Peyer's patch (tissue), 4 donors: ENCODE measurements around the gene SSRP1. TPM values are rescaled to one million over a fixed set of nuclear protein-coding genes. Genes with fewer than 3 reads are reported as not detected.

Source experiments
- DNase-seq, 3 donors: peaks; one replicate each; pipeline ENCODE4 v3.0.0-alpha.2; 2017 to 2019
- H3K27ac ChIP-seq, 4 donors: fragments of 200-600 bp; sonication (generic); one replicate each; pipeline ENCODE4 v1.5.1; 2016 to 2019
- H3K27me3 ChIP-seq, 2 donors: fragments of 200-600 bp; sonication (generic); one replicate each; pipeline ENCODE4 v1.5.1; 2019
- H3K36me3 ChIP-seq, 3 donors: fragments of 200-600 bp; sonication (generic); one replicate each; pipeline ENCODE4 v1.5.1; 2016 to 2019
- H3K4me1 ChIP-seq, 4 donors: fragments of 200-600 bp; sonication (generic); one replicate each; pipeline ENCODE4 v1.5.1; 2016 to 2019
- H3K4me3 ChIP-seq, 4 donors: fragments of 200-600 bp; sonication (generic); 1 replicate in 3 of 4; 2 replicates in 1 of 4; pipeline ENCODE4 v1.5.1; 2016 to 2019; ENCODE audit warnings: mild to moderate bottlenecking in 1 of 4
- H3K9me3 ChIP-seq, 4 donors: fragments of 200-600 bp; sonication (generic); one replicate each; pipeline ENCODE4 v1.5.1; 2016 to 2019; ENCODE audit warnings: mild to moderate bottlenecking in 1 of 4
- CTCF ChIP-seq, 6 experiments: fragments of 450-650 bp in 4 of 6; fragments of 200-600 bp in 2 of 6; sonication (generic) in 1 of 6; IDR thresholded peaks; one replicate each; pipeline ENCODE4 v1.5.1; 2017 to 2019; ENCODE audit warnings: antibody characterized with exemption in 6 of 6, mild to moderate bottlenecking in 3 of 6, moderate library complexity in 1 of 6
- POLR2A ChIP-seq, 2 donors: fragments of 450-650 bp; IDR thresholded peaks; one replicate each; pipeline ENCODE4 v1.5.1; 2017; ENCODE audit warnings: antibody characterized with exemption in 2 of 2, mild to moderate bottlenecking in 2 of 2, moderate library complexity in 2 of 2
- total RNA-seq, 4 donors: library from RNA; depleted of rRNA; stranded (reverse); fragments of >200 nt; gene quantifications; one replicate each; pipeline ENCODE4 v1.1.0, GENCODE V29; 2016

Gene SSRP1
- total RNA-seq, 4 donors from 2014 or later, result 39.9 to 106 (median 50.6) TPM

- no peak for DNase-seq
- H3K9me3 ChIP-seq, result no peaks in the 10 kb centered on the region
- H3K27me3 ChIP-seq, result no peaks in the 10 kb centered on the region
- TF ChIP-seq CTCF (IDR thresholded peaks at IDR 0.05) (no peak), POLR2A (IDR thresholded peaks at IDR 0.05) (no peak)
- no peaks in the 10 kb centered on the region for H3K36me3 ChIP-seq
- no peaks in the 10 kb centered on the region for H3K4me1 ChIP-seq
- no peak overlapping the region for H3K4me3 ChIP-seq
- H3K27ac ChIP-seq, result no peak overlapping the region
These were observed 56.6 kb downstream of the SSRP1 start for GRCh38 chr11:57279116-57279515.

GRCh38 chr11:57278721-57279095, 57.0 kb downstream of the SSRP1 start:
- Histone ChIP-seq H3K27ac (no peak overlapping the region), H3K9me3 (no peaks in the 10 kb centered on the region), H3K36me3 (no peaks in the 10 kb centered on the region), H3K4me3 (no peak overlapping the region), H3K27me3 (no peaks in the 10 kb centered on the region), H3K4me1 (no peaks in the 10 kb centered on the region)
- no peak for DNase-seq
- TF ChIP-seq POLR2A (IDR thresholded peaks at IDR 0.05) (no peak), CTCF (IDR thresholded peaks at IDR 0.05) (no peak)

GRCh38 chr11:57277845-57278720, 57.6 kb downstream of the SSRP1 start:
- Histone ChIP-seq H3K4me1 (no peaks in the 10 kb centered on the region), H3K4me3 (no peak overlapping the region), H3K27me3 (no peaks in the 10 kb centered on the region), H3K36me3 (no peaks in the 10 kb centered on the region), H3K9me3 (peaks cover 0 to 3% (median 0%) of the 10 kb centered on the region in 4 donors), H3K27ac (peak overlapping the region in 3 of 4 donors; percentile 22 to 58 (median 35))
- DNase-seq, result peak; percentile 29 to 84 (median 69)
- TF ChIP-seq CTCF (IDR thresholded peaks at IDR 0.05) (peak; percentile 23 to 73 (median 65)), POLR2A (IDR thresholded peaks at IDR 0.05) (no peak)

GRCh38 chr11:57276971-57277675, 58.6 kb downstream of the SSRP1 start:
- no peak for DNase-seq
- no peaks in the 10 kb centered on the region for H3K36me3 ChIP-seq
- no peaks in the 10 kb centered on the region for H3K4me1 ChIP-seq
- peaks cover 0 to 5% (median 0%) of the 10 kb centered on the region in 4 donors for H3K9me3 ChIP-seq
- H3K27ac ChIP-seq, result peak overlapping the region in 2 of 4 donors; percentile 9 to 22
- TF ChIP-seq CTCF (IDR thresholded peaks at IDR 0.05) (no peak), POLR2A (IDR thresholded peaks at IDR 0.05) (no peak)
- no peak overlapping the region for H3K4me3 ChIP-seq
- H3K27me3 ChIP-seq, result no peaks in the 10 kb centered on the region

- no peak for TF ChIP-seq POLR2A (IDR thresholded peaks at IDR 0.05)
- TF ChIP-seq CTCF (IDR thresholded peaks at IDR 0.05), result no peak
- H3K27me3 ChIP-seq, result no peaks in the 10 kb centered on the region
- H3K4me3 ChIP-seq, result no peak overlapping the region
- no peaks in the 10 kb centered on the region for H3K36me3 ChIP-seq
- H3K27ac ChIP-seq, result peak overlapping the region in 2 of 4 donors; percentile 3 to 19
- H3K9me3 ChIP-seq, result peaks cover 0 to 5% (median 0%) of the 10 kb centered on the region in 4 donors
- DNase-seq, result no peak
- no peaks in the 10 kb centered on the region for H3K4me1 ChIP-seq
These were observed 59.3 kb downstream of the SSRP1 start for GRCh38 chr11:57276169-57276970.
